Bronchial epithelial cell (primary cell): ENCODE measurements around the gene DNAJC12. TPM values are rescaled to one million over a fixed set of nuclear protein-coding genes. Genes with fewer than 3 reads are reported as not detected.

Experiments
- DNase-seq: peaks from one replicate; pipeline ENCODE4 v3.0.0-alpha.2; 2010; ENCODE audit warnings: low read depth
- FAIRE-seq: peaks from 2 replicates; lab custom pipeline; 2011; peaks lifted over from hg19 to GRCh38; lab: Jason Lieb, UNC
- H3K27me3 ChIP-seq: 2 replicates; pipeline ENCODE4 v1.5.1; 2011; ENCODE audit warnings: low read length; ENCODE audit not compliant: control insufficient read depth, insufficient read depth
- H3K36me3 ChIP-seq: 2 replicates; pipeline ENCODE4 v1.5.1; 2011; ENCODE audit warnings: low read length; ENCODE audit not compliant: control insufficient read depth, insufficient read depth
- H3K4me3 ChIP-seq: 2 replicates; pipeline ENCODE4 v1.5.1; 2011; ENCODE audit warnings: mild to moderate bottlenecking, low read depth, low read length, control low read depth
- total RNA-seq: library from RNA; depleted of rRNA; stranded (reverse); fragments of >200 nt; gene quantifications from 2 replicates; pipeline ENCODE4 v1.2.1, GENCODE V29; 2014
- TF ChIP-seq, protein P1 (sequence below): IDR thresholded peaks from 2 replicates; pipeline ENCODE4 v1.5.1; 2011; ENCODE audit warnings: mild to moderate bottlenecking, moderate library complexity, low read length, control low read depth, inconsistent platforms; ENCODE audit not compliant: insufficient read depth, severe bottlenecking

DNAJC12 gene
- total RNA-seq, 1 donor from 2014 or later = not detected

DNA sequence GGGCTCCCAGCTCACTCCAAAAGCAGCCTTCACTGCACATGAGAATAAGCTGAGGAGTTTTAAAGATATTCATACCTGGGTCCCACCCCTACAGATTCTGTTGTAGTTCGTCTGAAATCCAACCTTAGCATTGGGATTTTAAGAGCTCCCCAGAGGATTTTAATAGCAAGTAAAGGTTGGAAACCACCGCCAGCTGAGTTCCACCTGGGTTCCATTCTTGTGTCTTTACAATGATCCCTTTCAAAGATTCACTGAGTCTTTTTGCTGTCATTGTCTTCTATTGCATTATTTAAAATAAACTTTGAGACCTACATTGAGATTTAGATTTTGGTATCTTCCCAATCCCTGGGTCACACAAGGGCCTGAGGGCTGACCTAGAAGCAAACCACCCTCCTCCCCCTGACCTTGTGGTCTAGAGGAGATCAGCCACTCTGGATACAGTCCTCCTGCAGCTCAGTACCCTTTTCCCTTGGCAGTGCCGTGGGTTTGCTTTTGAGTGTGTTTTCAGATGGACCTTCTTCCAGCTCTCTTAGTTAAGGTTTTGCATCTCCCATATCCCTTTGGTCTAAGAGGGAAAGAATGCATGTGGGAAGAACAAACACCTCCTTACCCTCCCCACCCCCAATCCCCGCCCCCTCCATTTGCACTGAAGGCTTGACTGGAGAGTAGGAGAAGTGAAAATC lies 23.9 kb upstream of the DNAJC12 start:
- H3K36me3 ChIP-seq = no peaks in the 10 kb centered on the region
- TF ChIP-seq, protein P1, sequence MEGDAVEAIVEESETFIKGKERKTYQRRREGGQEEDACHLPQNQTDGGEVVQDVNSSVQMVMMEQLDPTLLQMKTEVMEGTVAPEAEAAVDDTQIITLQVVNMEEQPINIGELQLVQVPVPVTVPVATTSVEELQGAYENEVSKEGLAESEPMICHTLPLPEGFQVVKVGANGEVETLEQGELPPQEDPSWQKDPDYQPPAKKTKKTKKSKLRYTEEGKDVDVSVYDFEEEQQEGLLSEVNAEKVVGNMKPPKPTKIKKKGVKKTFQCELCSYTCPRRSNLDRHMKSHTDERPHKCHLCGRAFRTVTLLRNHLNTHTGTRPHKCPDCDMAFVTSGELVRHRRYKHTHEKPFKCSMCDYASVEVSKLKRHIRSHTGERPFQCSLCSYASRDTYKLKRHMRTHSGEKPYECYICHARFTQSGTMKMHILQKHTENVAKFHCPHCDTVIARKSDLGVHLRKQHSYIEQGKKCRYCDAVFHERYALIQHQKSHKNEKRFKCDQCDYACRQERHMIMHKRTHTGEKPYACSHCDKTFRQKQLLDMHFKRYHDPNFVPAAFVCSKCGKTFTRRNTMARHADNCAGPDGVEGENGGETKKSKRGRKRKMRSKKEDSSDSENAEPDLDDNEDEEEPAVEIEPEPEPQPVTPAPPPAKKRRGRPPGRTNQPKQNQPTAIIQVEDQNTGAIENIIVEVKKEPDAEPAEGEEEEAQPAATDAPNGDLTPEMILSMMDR = no peak
- FAIRE-seq (no peak), DNase-seq (no peak)
- H3K4me3 ChIP-seq = no peak overlapping the region
- no peaks in the 10 kb centered on the region for H3K27me3 ChIP-seq

DNA sequence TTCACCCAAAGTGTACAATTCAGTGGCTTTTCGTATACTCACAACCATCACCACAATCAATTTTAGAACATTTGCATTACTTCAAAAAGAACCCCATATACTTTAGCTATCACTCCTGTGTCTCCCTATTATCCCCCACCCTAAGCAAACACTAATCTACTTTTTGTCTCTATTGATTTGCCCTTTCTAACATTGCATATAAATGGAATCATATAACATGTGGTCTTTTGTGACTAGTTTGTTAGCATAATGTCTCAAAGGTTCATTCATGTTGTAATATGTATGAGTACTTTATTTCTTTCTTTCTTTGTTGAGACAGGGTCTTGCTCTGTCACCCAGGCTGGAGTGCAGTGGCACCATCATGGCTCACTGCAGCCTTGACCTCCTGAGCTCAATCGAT lies 21.0 kb upstream of the DNAJC12 start:
- H3K4me3 ChIP-seq = no peak overlapping the region
- FAIRE-seq (no peak), DNase-seq (no peak)
- H3K27me3 ChIP-seq = no peaks in the 10 kb centered on the region
- TF ChIP-seq, protein P1 = no peak
- H3K36me3 ChIP-seq = no peaks in the 10 kb centered on the region

DNA sequence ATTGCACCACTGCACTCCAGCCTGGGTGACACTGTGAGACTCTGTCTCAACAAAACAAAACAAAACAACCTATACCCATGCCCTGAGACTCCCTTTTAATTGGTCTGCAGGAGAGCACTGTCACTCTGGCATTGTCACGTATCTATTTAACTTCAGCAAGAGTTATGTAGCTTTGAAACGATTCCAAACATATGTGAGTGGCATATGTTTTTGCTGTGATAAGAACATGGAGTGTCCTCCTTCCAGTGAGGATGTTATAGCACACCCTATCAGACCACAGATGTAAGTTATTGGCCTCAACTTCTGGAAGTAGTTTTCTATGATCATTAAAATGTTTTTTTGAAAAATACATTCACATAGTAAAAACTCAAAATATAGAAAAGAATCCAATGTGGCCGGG lies 15.5 kb upstream of the DNAJC12 start:
- no peak for FAIRE-seq

DNA sequence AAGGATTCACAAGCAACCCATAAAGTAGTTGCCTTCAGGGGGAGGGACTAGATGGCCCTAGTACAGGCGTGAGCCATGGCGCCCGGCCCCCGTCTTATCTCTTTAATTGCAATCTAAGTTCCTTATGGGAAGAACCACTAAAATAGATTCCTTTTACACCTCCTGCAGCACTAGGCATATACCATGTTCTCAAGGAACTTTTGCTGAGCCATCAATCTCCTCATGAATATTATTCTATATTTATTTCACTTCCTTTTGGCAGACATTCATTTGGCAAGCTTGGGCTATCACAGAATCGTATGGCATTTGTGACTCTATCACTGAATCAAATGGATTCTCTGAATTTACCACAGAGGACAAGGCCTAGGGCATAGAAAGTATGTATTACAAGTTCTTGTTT lies 14.8 kb upstream of the DNAJC12 start:
- FAIRE-seq = no peak
- DNase-seq = no peak
- TF ChIP-seq, protein P1 = no peak
- Histone ChIP-seq H3K27me3 (no peaks in the 10 kb centered on the region), H3K4me3 (no peak overlapping the region), H3K36me3 (no peaks in the 10 kb centered on the region)

More for the DNA sequence above, 15.5 kb upstream of the DNAJC12 start:
- H3K27me3 ChIP-seq = no peaks in the 10 kb centered on the region
- no peak for DNase-seq
- no peak overlapping the region for H3K4me3 ChIP-seq
- TF ChIP-seq, protein P1 = no peak
- H3K36me3 ChIP-seq = no peaks in the 10 kb centered on the region

DNA sequence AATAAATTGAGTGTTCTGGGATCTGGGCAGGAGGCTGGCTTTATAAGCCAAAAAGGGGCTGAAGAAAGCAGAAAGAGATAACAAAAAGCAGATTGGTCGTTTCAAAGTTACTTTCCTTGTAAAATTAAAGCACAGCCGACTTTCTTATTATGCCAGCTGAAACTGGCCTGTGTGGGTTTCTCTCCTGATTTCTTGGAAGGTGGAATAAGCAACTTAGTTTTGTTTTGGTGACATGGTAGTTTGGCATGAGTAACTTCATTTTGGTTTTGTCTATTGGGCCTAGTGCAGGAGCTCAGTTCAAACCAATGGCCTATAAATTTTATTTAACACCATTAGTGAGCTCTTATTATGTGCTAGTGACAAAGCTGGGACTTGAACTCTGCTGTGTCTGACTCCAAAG lies 13.2 kb upstream of the DNAJC12 start:
- Histone ChIP-seq H3K27me3 (no peaks in the 10 kb centered on the region), H3K36me3 (no peaks in the 10 kb centered on the region), H3K4me3 (no peak overlapping the region)
- no peak for DNase-seq
- no peak for FAIRE-seq
- TF ChIP-seq, protein P1 = no peak
